RWPE1 (cell line): ENCODE measurements around the gene COL2A1.

Source experiments
- CTCF ChIA-PET: fragments of 350-600 bp; sonication (Branson Sonifier 250); formaldehyde crosslinking; extraction: SDS; loops from one replicate; lab custom pipeline; 2021; lab: Yijun Ruan, JAX
- POLR2A ChIA-PET: fragments of 400-600 bp; formaldehyde crosslinking; extraction: SDS; loops from one replicate; lab custom pipeline; 2020; ENCODE audit warnings: antibody characterized with exemption; ENCODE audit not compliant: low non-redundant PET; lab: Yijun Ruan, JAX
- DNase-seq: peaks from one replicate; pipeline ENCODE4 v3.0.0; 2012; ENCODE audit warnings: low spot score
- H3K27ac ChIP-seq: fragments of 450-650 bp; 2 replicates; pipeline ENCODE4 v1.5.1; 2017
- CTCF ChIP-seq: fragments of 450-650 bp; conservative IDR thresholded peaks from 2 replicates; pipeline ENCODE4 v1.5.1; 2017; ENCODE audit warnings: low read depth, mild to moderate bottlenecking

The COL2A1 gene

GRCh38 chr12:48032597-48032996, 28.3 kb upstream of the COL2A1 start:
- no peak for TF ChIP-seq CTCF
- no peak overlapping the region for H3K27ac ChIP-seq
- no peak for DNase-seq
- ChIA-PET CTCF (interaction anchor here (1.0 to 1.1 kb wide), 2 partner anchors 10 to 125 kb away, joined by 3 read pairs; partner anchors contain the start of gene ASB8), POLR2A (no interaction called here)

DNA sequence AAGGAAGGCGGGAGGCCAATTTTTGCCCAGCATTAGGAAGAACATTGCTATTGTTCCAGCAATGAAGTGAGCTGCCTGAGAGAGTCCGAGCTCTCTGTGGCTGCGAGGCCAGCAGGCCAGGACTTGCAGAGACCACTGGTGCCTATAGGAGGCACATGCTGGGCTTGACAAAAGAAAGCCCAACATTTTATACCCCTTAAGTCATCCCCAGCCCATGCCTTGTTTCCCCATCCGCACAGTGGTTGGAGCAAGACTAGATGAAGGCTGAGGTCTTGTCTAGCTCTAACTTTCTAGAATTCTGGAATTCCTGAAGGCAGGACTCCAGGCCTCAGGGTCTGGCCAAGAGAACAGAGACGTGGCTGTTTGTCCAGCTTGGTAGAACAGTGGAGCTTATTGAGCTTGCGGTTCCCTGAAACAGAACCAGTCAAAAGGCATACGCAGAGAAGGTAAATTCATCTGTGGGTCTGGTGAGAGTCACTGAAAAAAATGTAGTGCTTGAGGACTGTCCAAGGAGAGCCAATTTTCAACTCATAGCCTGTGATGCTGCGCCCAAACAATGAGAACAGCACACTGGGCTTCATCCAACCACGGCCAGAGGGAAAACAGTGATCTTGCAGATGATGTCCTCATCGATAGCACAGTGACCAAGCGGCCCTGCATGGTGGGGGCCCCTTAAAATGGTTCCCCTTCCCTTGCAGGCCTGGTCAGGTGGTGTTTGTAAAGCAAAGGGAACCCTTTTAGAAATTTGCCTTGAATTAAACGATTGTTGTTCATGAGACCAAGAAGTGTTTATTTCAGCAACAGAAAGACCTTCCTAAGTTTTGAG, 27.1 kb upstream of the COL2A1 start:
- no peak overlapping the region for H3K27ac ChIP-seq
- no peak for TF ChIP-seq CTCF
- POLR2A ChIA-PET: no interaction called here
- CTCF ChIA-PET: interaction anchor here (0.6 kb wide), 1 partner anchor 42 kb away, joined by 3 read pairs; no protein-coding TSS in a partner anchor
- DNase-seq: no peak

GRCh38 chr12:48030173-48030650, 25.9 kb upstream of the COL2A1 start:
- ChIA-PET CTCF (interaction anchor here (0.6 kb wide), 1 partner anchor 950 kb away, joined by 3 read pairs; no protein-coding TSS in a partner anchor), POLR2A (no interaction called here)
- H3K27ac ChIP-seq: no peak overlapping the region
- no peak for TF ChIP-seq CTCF
- no peak for DNase-seq

- POLR2A ChIA-PET: no interaction called here
- DNase-seq: no peak
- CTCF ChIA-PET: interaction anchor here (0.6 kb wide), 1 partner anchor 950 kb away, joined by 3 read pairs; no protein-coding TSS in a partner anchor
- TF ChIP-seq CTCF: no peak
- H3K27ac ChIP-seq: no peak overlapping the region
Measured at GRCh38 chr12:48029491-48030172, 25.4 kb upstream of the COL2A1 start.

- H3K27ac ChIP-seq: no peak overlapping the region
- DNase-seq: no peak
- CTCF ChIA-PET: interaction anchor here (0.7 kb wide), 1 partner anchor 40 kb away, joined by 5 read pairs; no protein-coding TSS in a partner anchor
- no peak for TF ChIP-seq CTCF
- POLR2A ChIA-PET: no interaction called here
Measured at GRCh38 chr12:48028541-48029431, 24.5 kb upstream of the COL2A1 start.
